Limb (tissue), 2 donors: ENCODE data around the gene SMIM36.
"Not testable (repeated sequence)": the region's sequence is repeated elsewhere in the genome, so short reads cannot be mapped to it uniquely, and the experiment has no call there.

ENCODE experiments used
- DNase-seq, 2 donors: peaks; one replicate each; pipeline ENCODE4 v3.0.0-alpha.2; 2016; ENCODE audit errors: extremely low spot score in 2 of 2

The SMIM36 gene

DNA sequence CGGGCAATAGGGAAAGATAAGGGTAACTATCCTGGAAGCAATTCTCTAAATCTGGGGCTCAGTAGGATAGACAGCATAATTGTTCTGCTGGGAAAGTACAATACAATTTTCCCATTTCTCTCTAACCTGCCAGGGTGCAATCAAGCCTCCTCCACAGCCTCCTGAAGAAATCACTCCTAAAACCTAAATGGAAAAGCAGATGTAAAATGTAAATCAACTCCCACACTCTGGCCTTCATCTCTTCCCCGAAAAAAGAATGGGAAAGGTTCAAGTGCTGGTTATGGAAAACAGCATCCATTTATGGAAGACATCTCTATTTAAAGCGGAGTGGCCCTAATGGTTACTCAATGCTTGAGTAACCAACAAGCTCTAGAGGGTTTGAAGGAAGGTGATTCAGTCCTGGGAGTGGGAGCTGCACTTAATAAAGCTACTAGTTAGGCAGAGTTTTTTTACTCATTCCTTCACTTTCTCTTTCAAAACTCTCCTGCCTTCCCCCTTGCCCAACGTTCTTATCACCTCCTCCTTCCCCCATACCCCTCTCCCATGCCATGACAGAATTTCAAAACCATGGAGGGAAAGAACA is 94.7 kb downstream of the SMIM36 start:
- DNase-seq, result no peak

DNA sequence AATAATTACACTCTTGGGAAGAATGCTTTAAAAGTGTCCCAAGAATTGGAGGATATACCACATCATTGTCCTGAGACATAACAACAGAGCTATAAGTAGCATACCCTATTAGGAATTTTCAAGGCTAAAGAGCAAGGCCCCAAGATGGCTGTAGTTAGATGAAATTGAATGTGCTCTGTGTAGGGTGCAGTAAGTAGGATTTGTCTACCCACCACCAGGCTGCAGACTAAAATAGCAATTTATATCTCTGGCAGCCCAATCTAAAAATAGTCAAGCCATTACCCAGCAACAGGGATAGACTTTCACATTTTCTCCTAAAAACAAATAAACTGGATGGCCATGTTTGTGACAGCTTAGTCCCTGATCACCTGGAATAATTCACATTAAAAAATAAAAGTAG is 95.3 kb downstream of the SMIM36 start:
- no peak for DNase-seq

DNA sequence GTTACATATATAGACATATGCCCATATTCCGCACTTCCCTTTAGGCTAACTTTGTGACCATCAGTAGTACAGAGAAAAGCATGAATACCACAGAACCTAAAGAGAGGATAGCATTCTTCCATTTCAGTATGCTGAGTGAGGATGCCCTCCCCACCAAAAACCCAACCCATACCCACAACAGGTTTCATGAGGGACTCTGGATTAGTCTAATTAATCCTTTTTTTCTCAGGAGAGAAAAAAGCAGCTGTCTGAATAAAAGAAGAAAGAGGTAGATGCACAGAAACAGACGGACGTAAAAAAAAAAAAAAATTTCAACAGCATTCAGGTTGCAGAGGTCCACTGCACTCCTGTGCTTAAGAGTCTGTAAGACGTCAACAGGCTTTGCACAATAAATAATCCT is 96.3 kb downstream of the SMIM36 start:
- no peak for DNase-seq

- DNase-seq, result no peak
These were observed 97.3 kb downstream of the SMIM36 start for GRCh38 chr17:55413825-55414489.

DNA sequence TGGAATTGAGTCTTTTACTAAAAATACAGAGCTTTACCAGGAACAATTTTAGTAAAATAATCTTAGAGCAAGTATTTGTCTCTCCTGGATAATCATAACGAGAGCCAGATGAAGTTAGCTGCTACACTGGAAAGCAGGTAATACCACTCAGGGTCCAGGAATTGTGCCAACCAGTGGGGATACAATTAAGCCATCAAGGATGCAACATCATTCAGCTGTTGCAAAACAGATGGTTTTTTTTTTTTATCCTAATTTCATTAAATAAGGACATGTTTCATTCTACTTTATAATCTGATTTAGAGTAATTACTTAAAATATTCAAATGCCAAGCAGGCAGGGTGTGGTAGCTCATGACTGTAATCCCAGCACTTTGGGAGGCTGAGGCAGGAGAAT is 99.8 kb downstream of the SMIM36 start:
- no peak for DNase-seq

- no peak for DNase-seq
These were observed 100.4 kb downstream of the SMIM36 start for GRCh38 chr17:55410722-55411462.

DNA sequence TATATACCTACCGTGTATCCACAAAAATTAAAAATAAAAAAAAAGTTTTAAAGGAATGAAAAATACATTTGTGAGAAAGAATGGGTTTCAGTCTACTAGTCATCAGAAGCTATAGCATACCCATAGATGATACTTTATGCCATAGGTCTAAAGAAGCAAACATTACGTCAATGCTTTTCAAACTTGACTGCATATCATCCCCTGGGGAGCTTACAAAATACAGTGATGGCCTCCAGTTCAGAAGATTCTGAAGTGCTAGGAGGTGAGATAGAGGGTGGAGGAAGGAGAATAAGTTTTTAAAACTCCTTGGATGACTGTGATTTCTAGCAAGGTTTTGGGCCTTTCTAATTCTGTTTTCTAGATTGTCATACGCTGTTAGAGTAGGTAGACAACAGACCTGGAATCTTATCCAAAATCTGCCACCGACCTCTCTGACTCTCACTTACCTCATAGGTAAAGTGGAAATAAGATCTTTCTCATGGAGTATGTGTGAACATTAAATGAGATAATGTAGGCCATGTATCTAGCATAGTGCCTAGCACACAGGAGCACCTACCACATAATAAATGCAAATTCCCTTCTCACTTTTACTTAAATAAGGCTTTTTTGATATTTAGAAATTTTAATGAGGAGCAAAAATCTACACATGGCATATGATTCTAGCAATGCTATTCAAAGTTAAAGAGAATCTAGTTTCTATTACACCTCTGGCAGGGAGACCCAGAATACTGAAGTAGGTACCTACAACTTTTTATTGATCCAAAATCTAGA is 102.0 kb downstream of the SMIM36 start:
- DNase-seq, result no peak

- DNase-seq, result no peak
These were observed 103.3 kb downstream of the SMIM36 start for GRCh38 chr17:55407641-55408566.

- no peak for DNase-seq
These were observed 105.7 kb downstream of the SMIM36 start for GRCh38 chr17:55405600-55405999.

GRCh38 chr17:55404197-55404596 is 107.1 kb downstream of the SMIM36 start:
- DNase-seq, result not testable (repeated sequence)

DNA sequence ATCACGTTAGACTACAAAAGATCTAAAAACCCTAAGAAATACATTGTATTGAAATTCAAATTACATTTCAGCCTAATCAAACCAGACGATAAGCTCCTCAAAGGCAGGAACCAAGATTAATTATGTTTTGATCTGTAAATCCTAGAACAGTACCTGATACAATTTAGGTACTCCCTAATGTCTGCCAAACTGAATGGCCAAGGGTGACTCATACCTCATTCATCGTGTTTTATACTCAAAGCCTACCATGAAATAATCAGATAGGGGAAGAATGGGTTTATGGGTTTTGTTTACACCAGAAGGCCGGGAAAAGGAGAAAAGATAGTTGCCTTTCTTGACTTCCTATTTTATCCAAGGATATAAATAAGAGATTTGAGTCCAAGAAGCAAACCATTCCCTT is 108.9 kb downstream of the SMIM36 start:
- DNase-seq, result no peak
